Germinal center (tissue), 1 donor: ENCODE results near the gene ASB11.

Experiments used
- DNase-seq: peaks from one replicate; pipeline ENCODE4 v3.0.0; 2012; ENCODE audit warnings: mixed read lengths, low spot score

The ASB11 gene

GRCh38 chrX:15315509-15315908 is at the start of gene ASB11:
Gene ASB11 (minus strand): TSS chrX:15315640. CDS start chrX:15315605, 35 bp downstream.
- DNase-seq, result no peak

GRCh38 chrX:15359701-15360100 is 44.3 kb upstream of the ASB11 start:
- DNase-seq, result no peak

GRCh38 chrX:15358533-15358932 is 43.1 kb upstream of the ASB11 start:
- peak; percentile 3 for DNase-seq

- no peak for DNase-seq
Observed at GRCh38 chrX:15356444-15356843, 41.0 kb upstream of the ASB11 start.

- peak; percentile 2 for DNase-seq
Observed at GRCh38 chrX:15350329-15350996, 35.0 kb upstream of the ASB11 start.

GRCh38 chrX:15349046-15349445 is 33.6 kb upstream of the ASB11 start:
- peak; percentile 24 for DNase-seq

GRCh38 chrX:15345976-15346375 is 30.5 kb upstream of the ASB11 start:
- no peak for DNase-seq

- no peak for DNase-seq
Observed at GRCh38 chrX:15344106-15344505, 28.7 kb upstream of the ASB11 start.

GRCh38 chrX:15343075-15343476 is 27.6 kb upstream of the ASB11 start:
- DNase-seq, result no peak

- no peak for DNase-seq
Observed at GRCh38 chrX:15340867-15341266, 25.4 kb upstream of the ASB11 start.

GRCh38 chrX:15336023-15336413 is 20.6 kb upstream of the ASB11 start:
- peak; percentile 9 for DNase-seq

- peak; percentile 94 for DNase-seq
Observed at GRCh38 chrX:15335135-15336022, 19.9 kb upstream of the ASB11 start, which contains the start of gene PIGA. Gene PIGA (minus strand): TSS chrX:15335523. CDS start chrX:15331930, 3,593 bp downstream.

- peak; percentile 1 for DNase-seq
Observed at GRCh38 chrX:15334561-15334960, 19.1 kb upstream of the ASB11 start.

GRCh38 chrX:15328821-15329220 is 13.4 kb upstream of the ASB11 start:
- no peak for DNase-seq

- DNase-seq, result no peak
Observed at GRCh38 chrX:15328131-15328530, 12.7 kb upstream of the ASB11 start.

- DNase-seq, result no peak
Observed at GRCh38 chrX:15322472-15322871, 7.0 kb upstream of the ASB11 start.

GRCh38 chrX:15322072-15322471 is 6.6 kb upstream of the ASB11 start:
- DNase-seq, result no peak

- DNase-seq, result no peak
Observed at GRCh38 chrX:15321447-15321846, 6.0 kb upstream of the ASB11 start.

- no peak for DNase-seq
Observed at GRCh38 chrX:15320297-15320696, 4.9 kb upstream of the ASB11 start.

- DNase-seq, result no peak
Observed at GRCh38 chrX:15319075-15319474, 3.6 kb upstream of the ASB11 start.

GRCh38 chrX:15314472-15314871 is 968 bp downstream of the ASB11 start:
- no peak for DNase-seq

GRCh38 chrX:15311119-15311518 is 4.3 kb downstream of the ASB11 start:
- DNase-seq, result no peak

GRCh38 chrX:15310117-15310516 is 5.3 kb downstream of the ASB11 start:
- DNase-seq, result no peak
